GM12878 (cell line): Measurements from ENCODE around the gene RASSF8. TPM values are rescaled to one million over a fixed set of nuclear protein-coding genes. Genes with fewer than 3 reads are reported as not detected.

Source experiments
- ATAC-seq: fragments of 200-7000 bp; cut with Tn5 transposase; 3 replicates; pipeline ENCODE4 v1.9.1; 2020; ENCODE audit warnings: mild to moderate bottlenecking, moderate library complexity
- BruUV-seq: library from RNA; stranded (reverse); fragments of 400-500 nt; replicated peaks from 2 replicates; lab custom pipeline; 2021; lab: Mats Ljungman, UMichigan
- CTCF ChIA-PET: fragments of 300-600 bp; sonication (Branson Sonifier 250); formaldehyde crosslinking; extraction: SDS; loops from one replicate; lab custom pipeline; 2021; ENCODE audit warnings: inconsistent platforms; lab: Yijun Ruan, JAX
- POLR2A ChIA-PET: fragments of 350-600 bp; formaldehyde crosslinking; extraction: SDS; loops from one replicate; lab custom pipeline; 2021; ENCODE audit warnings: inconsistent platforms; lab: Charles Lee
- RAD21 ChIA-PET: fragments of 300-600 bp; sonication (Branson Sonifier 250); formaldehyde crosslinking; loops from one replicate; lab custom pipeline; 2023; ENCODE audit warnings: antibody characterized with exemption; ENCODE audit not compliant: unreplicated experiment; lab: Charles Lee
- SMC1A ChIA-PET: fragments of 300-600 bp; sonication (Branson Sonifier 250); formaldehyde crosslinking; loops from one replicate; lab custom pipeline; 2023; ENCODE audit not compliant: unreplicated experiment, uncharacterized antibody; lab: Charles Lee
- DNase-seq: peaks from one replicate; pipeline ENCODE4 v3.0.0-alpha.2; 2011; ENCODE audit warnings: low read depth, low spot score
- FAIRE-seq: peaks from 3 replicates; lab custom pipeline; 2011; peaks lifted over from hg19 to GRCh38; lab: Jason Lieb, UNC
- H2AFZ ChIP-seq: 2 replicates; pipeline ENCODE4 v1.6.0; 2011; ENCODE audit warnings: low read depth, low read length, control low read depth; ENCODE audit not compliant: control insufficient read depth
- H3K27ac ChIP-seq: 2 replicates; pipeline ENCODE4 v1.5.1; 2011; ENCODE audit warnings: control low read depth; ENCODE audit not compliant: control insufficient read depth, insufficient read depth
- H3K27me3 ChIP-seq, 2 experiments: replicated peaks in 1 of 2; 2 replicates each; pipeline versions ENCODE4 v1.6.0 to v1.6.1; 2011; ENCODE audit warnings: low read length in 1 of 2; ENCODE audit not compliant: control insufficient read depth in 2 of 2, insufficient read depth in 2 of 2
- H3K36me3 ChIP-seq, 2 experiments: 2 replicates each; pipeline ENCODE4 v1.5.1; 2011; ENCODE audit warnings: low read length in 1 of 2; ENCODE audit not compliant: control insufficient read depth in 2 of 2, insufficient read depth in 2 of 2
- H3K4me1 ChIP-seq: 2 replicates; pipeline ENCODE4 v1.6.1; 2011; ENCODE audit warnings: mild to moderate bottlenecking, low read length, moderate library complexity, mixed read lengths; ENCODE audit not compliant: control insufficient read depth, insufficient read depth
- H3K4me2 ChIP-seq: 2 replicates; pipeline ENCODE4 v1.6.0; 2011; ENCODE audit warnings: control low read depth; ENCODE audit not compliant: control insufficient read depth, insufficient read depth
- H3K4me3 ChIP-seq: fragments of 200-600 bp; sonication (generic); 2 replicates; pipeline ENCODE4 v1.5.1; 2016
- H3K79me2 ChIP-seq: 2 replicates; pipeline ENCODE4 v1.6.0; 2011; ENCODE audit warnings: low read length; ENCODE audit not compliant: control insufficient read depth, insufficient read depth
- H3K9ac ChIP-seq: 2 replicates; pipeline ENCODE4 v1.8.0; 2011; ENCODE audit warnings: low read length, control low read depth, mixed read lengths; ENCODE audit not compliant: control insufficient read depth, insufficient read depth
- H3K9me3 ChIP-seq: replicated peaks from 3 replicates; pipeline ENCODE4 v1.5.1; 2011; ENCODE audit warnings: mild to moderate bottlenecking, low read length; ENCODE audit not compliant: control insufficient read depth, insufficient read depth
- H4K20me1 ChIP-seq: 2 replicates; pipeline ENCODE4 v1.6.0; 2011; ENCODE audit not compliant: control insufficient read depth, insufficient read depth
- CEBPB ChIP-seq, 2 experiments: fragments of 150-350 bp in 1 of 2; IDR thresholded peaks; 2 replicates each; pipeline ENCODE4 v1.6.1; 2012 to 2014; ENCODE audit warnings: low read depth in 2 of 2, low read length in 2 of 2, borderline replicate concordance in 1 of 2, inconsistent platforms in 1 of 2
- EP300 ChIP-seq, 2 experiments: fragments of 150-350 bp in 1 of 2; IDR thresholded peaks; 2 replicates each; pipeline ENCODE4 v1.6.1; 2011 to 2012; ENCODE audit warnings: low read depth in 2 of 2, low read length in 2 of 2, borderline replicate concordance in 1 of 2, improper control_type of control experiment in 1 of 2, inconsistent platforms in 1 of 2; ENCODE audit not compliant: control insufficient read depth in 1 of 2
- NR2C2 ChIP-seq: IDR thresholded peaks from 2 replicates; pipeline ENCODE4 v1.6.1; 2011; ENCODE audit warnings: borderline replicate concordance, low read depth; ENCODE audit not compliant: control insufficient read depth, insufficient read length
- REST ChIP-seq: IDR thresholded peaks from 2 replicates; pipeline ENCODE4 v1.6.1; 2012; ENCODE audit warnings: mild to moderate bottlenecking, low read depth, low read length
- SREBF2 ChIP-seq: IDR thresholded peaks from 2 replicates; pipeline ENCODE4 v1.6.1; 2012; ENCODE audit warnings: mild to moderate bottlenecking, low read length
- TBL1XR1 ChIP-seq: IDR thresholded peaks from 2 replicates; pipeline ENCODE4 v1.6.1; 2012; ENCODE audit warnings: low read depth, low read length, improper control_type of control experiment
- ZNF24 ChIP-seq: fragments of 450-650 bp; IDR thresholded peaks from 2 replicates; pipeline ENCODE4 v1.6.1; 2017; ENCODE audit warnings: antibody characterized with exemption, mild to moderate bottlenecking
- WGBS: methylation state at CpG from one replicate; pipeline ENCODE4 v1.1.6; 2016; ENCODE audit warnings: low lambda C conversion rate; ENCODE audit not compliant: insufficient replicate concordance, insufficient coverage; ENCODE audit errors: missing lambda C conversion rate; 5-methylcytosine and 5-hydroxymethylcytosine counted together
- in situ Hi-C: fragments of 300-500 bp; cut with MboI; formaldehyde crosslinking; loops from 9 replicates; pipeline ENCODE4 v1.14.3; 2018; ENCODE audit warnings: mixed read lengths
- intact Hi-C: fragments of 100-400 bp; cut with micrococcal nuclease; formaldehyde crosslinking; loops from one replicate; pipeline ENCODE4 v1.14.2; 2022; ENCODE audit not compliant: unreplicated experiment
- polyA plus RNA-seq, 11 experiments: library from polyadenylated mRNA; depleted of rRNA in 4 of 11; unstranded in 6 of 11; stranded (reverse) in 5 of 11; fragments of >200 nt; fragmentation: Nextera tagmentation in 4 of 11; fragmentation: Illumina TruSeq in 1 of 11; extraction: Ambion mirVana in 4 of 11; extraction: Trizol in 1 of 11; gene quantifications; 1 replicate in 1 of 11; 2 replicates in 10 of 11; pipeline versions ENCODE4 v1.2.1 to v1.2.3, GENCODE V29; 2011 to 2016; ENCODE audit warnings: inconsistent platforms in 2 of 11, missing spikeins in 2 of 11, low read depth in 1 of 11
- total RNA-seq, 4 experiments: library from RNA; depleted of rRNA in 3 of 4; stranded (reverse); fragments of >200 nt in 3 of 4; fragmentation: Illumina TruSeq in 1 of 4; extraction: Trizol in 1 of 4; gene quantifications; 2 replicates each; pipeline versions ENCODE4 v1.2.1 to v1.2.3, GENCODE V29; 2013 to 2021

The RASSF8 gene
- total and polyA plus RNA-seq, 10 of the 15 experiments (the other 5 are each of a cell fraction or from before 2014, with no cell fraction given): 0.06 to 0.18 (median 0.08) TPM; not detected in 6

DNA sequence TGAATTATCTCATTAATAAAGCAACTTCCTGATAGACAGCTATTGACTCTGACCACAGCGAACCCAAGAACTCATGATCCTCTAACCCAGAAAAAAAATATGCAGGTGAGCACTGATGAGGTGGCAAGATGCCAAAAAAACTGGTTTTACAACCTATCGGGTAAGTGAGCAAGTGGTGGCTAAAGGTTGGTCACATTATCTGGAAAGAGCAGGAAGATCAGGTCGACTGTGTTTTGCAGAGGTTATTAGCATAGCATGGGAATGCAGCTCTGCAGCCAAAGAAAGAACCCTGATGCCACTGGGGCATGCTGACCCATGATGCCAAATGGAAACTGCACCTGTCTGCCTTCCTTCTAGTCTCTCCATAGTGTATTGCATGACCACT lies 142.9 kb downstream of the RASSF8 start (continued):
- TF ChIP-seq EP300 (IDR thresholded peaks at IDR 0.05; ENCODE audit: borderline replicate concordance in 1 of 2, control insufficient read depth in 1 of 2, low read depth in 2 of 2, low read length in 2 of 2): no peak
- no peak for TF ChIP-seq SREBF2

DNA sequence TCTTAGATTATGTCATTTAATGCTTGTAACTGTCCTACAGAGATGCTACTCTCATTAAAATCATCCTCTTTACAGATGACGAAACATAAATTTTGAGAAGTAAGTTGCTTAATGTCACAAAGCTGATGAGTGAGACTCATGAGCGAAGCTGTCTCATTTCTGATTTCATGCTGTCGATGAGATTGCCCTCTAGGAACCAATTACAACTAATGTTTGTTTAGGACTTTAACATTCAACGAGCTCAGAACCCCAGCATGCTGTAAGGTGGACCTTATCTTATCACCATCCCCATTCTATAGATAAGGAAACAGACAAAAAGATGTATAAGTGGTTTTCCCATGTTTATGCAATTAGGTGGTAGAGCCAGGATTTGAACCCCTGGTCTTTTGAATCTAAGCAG lies 143.3 kb downstream of the RASSF8 start:
- in situ Hi-C loops (loop anchor here (25.0 kb wide), 1 partner anchor 536 kb away; no protein-coding TSS in a partner anchor), intact Hi-C loops (loop anchor here (5.0 kb wide), 1 partner anchor 416 kb away; no protein-coding TSS in a partner anchor)
- ATAC-seq (no peak), DNase-seq (no peak), FAIRE-seq (no peak)
- no peak overlapping the region for H2AFZ ChIP-seq
- 54% methylated on average over 4 of the region's 4 CpGs for WGBS
- peaks cover 0 to 21% of the 10 kb centered on the region in 2 experiments; a peak in 3 of 4 replicates for H3K27me3 ChIP-seq
- ChIA-PET CTCF (interaction anchor here (0.6 to 2.3 kb wide), 7 partner anchors 14 to 1808 kb away, joined by 3 to 9 read pairs (median 3); no protein-coding TSS in a partner anchor), POLR2A (interaction anchor here (1.1 to 1.4 kb wide), 2 partner anchors 10 to 14 kb away, joined by 3 read pairs; no protein-coding TSS in a partner anchor), RAD21 (interaction anchor here (2.0 to 3.8 kb wide), 2 partner anchors 17 to 21 kb away, joined by 5 to 19 read pairs; no protein-coding TSS in a partner anchor), SMC1A (interaction anchor here (0.9 to 4.5 kb wide), 5 partner anchors 10 to 531 kb away, joined by 3 to 29 read pairs (median 6); no protein-coding TSS in a partner anchor)
- H4K20me1 ChIP-seq: no peaks in the 10 kb centered on the region
- no peak overlapping the region for H3K4me3 ChIP-seq
- no TSS peak for BruUV-seq
- H3K4me2 ChIP-seq: no peak overlapping the region
- TF ChIP-seq NR2C2 (no peak), REST (no peak), ZNF24 (no peak), CEBPB (IDR thresholded peaks at IDR 0.05; ENCODE audit: borderline replicate concordance in 1 of 2, low read depth in 2 of 2, low read length in 2 of 2) (no peak), TBL1XR1 (no peak)
- no peak overlapping the region for H3K9ac ChIP-seq
- H3K27ac ChIP-seq: no peak overlapping the region
- no peaks in the 10 kb centered on the region for H3K36me3 ChIP-seq
- no peaks in the 10 kb centered on the region for H3K79me2 ChIP-seq
- H3K4me1 ChIP-seq: no peaks in the 10 kb centered on the region
- no peaks in the 10 kb centered on the region for H3K9me3 ChIP-seq
